Right lobe of liver (tissue), 6 donors: ENCODE data around the gene KICS2. TPM values are rescaled to one million over a fixed set of nuclear protein-coding genes. Genes with fewer than 3 reads are reported as not detected.

ENCODE experiments used
- ATAC-seq, 4 donors: fragments of 200-7000 bp; cut with Tn5 transposase; one replicate each; pipeline ENCODE4 v1.9.1; 2020; ENCODE audit warnings: mild to moderate bottlenecking in 4 of 4, moderate library complexity in 4 of 4
- DNase-seq, 3 donors: peaks; one replicate each; pipeline ENCODE4 v3.0.0-alpha.2; 2020
- H3K27ac ChIP-seq, 3 donors: fragments of 200-600 bp; one replicate each; pipeline ENCODE4 v1.8.0; 2022
- H3K27me3 ChIP-seq, 2 donors: fragments of 200-600 bp; one replicate each; pipeline ENCODE4 v1.8.0; 2022
- H3K36me3 ChIP-seq, 4 donors: fragments of 200-600 bp; sonication (generic) in 1 of 4; one replicate each; pipeline versions ENCODE4 v1.5.1 to v1.8.0; 2017 to 2022; ENCODE audit warnings: control low read depth in 1 of 4
- H3K4me1 ChIP-seq, 4 donors: fragments of 200-600 bp; sonication (generic) in 1 of 4; one replicate each; pipeline versions ENCODE4 v1.5.1 to v1.8.0; 2017 to 2022; ENCODE audit warnings: control low read depth in 1 of 4
- H3K4me3 ChIP-seq, 3 donors: fragments of 200-600 bp; one replicate each; pipeline ENCODE4 v1.8.0; 2022
- H3K9me3 ChIP-seq, 4 donors: fragments of 200-600 bp; sonication (generic) in 1 of 4; one replicate each; pipeline versions ENCODE4 v1.5.1 to v1.8.0; 2017 to 2022; ENCODE audit warnings: control low read depth in 1 of 4
- POLR2A ChIP-seq: fragments of 450-650 bp; IDR thresholded peaks from one replicate; pipeline ENCODE4 v1.6.1; 2017; ENCODE audit warnings: antibody characterized with exemption, mild to moderate bottlenecking
- WGBS: methylation state at CpG from one replicate; pipeline ENCODE4 v1.1.6; 2018; ENCODE audit warnings: low coverage, low lambda C conversion rate; ENCODE audit not compliant: insufficient coverage; ENCODE audit errors: missing lambda C conversion rate; 5-methylcytosine and 5-hydroxymethylcytosine counted together
- intact Hi-C, 2 donors: fragments of 100-400 bp; cut with DNase I; formaldehyde crosslinking; loops; one replicate each; pipeline versions ENCODE4 v1.11.2 to v1.14.1; 2022
- small RNA-seq, 2 experiments: library from RNA; depleted of rRNA; stranded (forward); fragments of <200 nt; gene quantifications; one replicate each; pipeline ENCODE3, GENCODE V24; 2016
- total RNA-seq, 6 experiments: library from RNA; depleted of rRNA in 2 of 6; stranded (reverse); fragments of >200 nt in 2 of 6; fragmentation: NEBNext Ultra II Directional in 3 of 6; extraction: Animal tissue kit (Norgen Biotek cat#: 25700) in 3 of 6; gene quantifications; one replicate each; pipeline versions ENCODE4 v1.1.0 to v1.2.4, GENCODE V29; 2016 to 2023
- TF ChIP-seq, protein P1 (sequence below), 4 donors: fragments of 200-600 bp in 3 of 4; fragments of 450-650 bp in 1 of 4; IDR thresholded peaks; one replicate each; pipeline versions ENCODE4 v1.5.1 to v1.8.0; 2016 to 2022; ENCODE audit warnings: antibody characterized with exemption in 4 of 4, mild to moderate bottlenecking in 2 of 4
- donor health status: DM: no; HTN: yes; CAD: no.
- donor health status: DM: no; HTN: no; CAD: no.
- donor health status: DM: no; HTN: no; CAD: no.
- donor health status: DM: no; HTN: yes; CAD: no.
- donor health status: DM: no; HTN: yes; CAD: no.

KICS2 gene
- total RNA-seq, 6 experiments from 2014 or later, result 4.4 to 11.0 (median 7.6) TPM

DNA sequence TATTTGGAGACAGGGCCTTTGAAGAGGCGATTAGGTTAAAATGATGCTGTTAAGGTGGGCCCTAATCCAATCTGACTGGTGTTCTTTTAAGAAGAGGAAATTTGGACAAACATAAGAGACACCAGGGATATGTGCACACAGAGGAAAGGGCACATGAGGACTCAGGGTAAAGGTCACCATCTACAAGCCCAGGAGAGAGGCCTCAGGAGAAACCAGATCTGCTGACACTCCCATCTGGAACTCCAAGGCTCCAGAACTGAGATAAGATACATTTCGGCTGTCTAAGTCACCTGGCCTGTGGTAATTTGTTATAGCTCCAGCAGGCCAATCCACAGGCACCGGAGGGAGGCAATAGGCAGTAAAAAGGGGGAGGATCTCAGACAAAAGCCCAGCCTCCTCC lies 48.6 kb downstream of the KICS2 start:
- intact Hi-C loops, result no loop called here
- no peaks in the 10 kb centered on the region for H3K27me3 ChIP-seq
- no peaks in the 10 kb centered on the region for H3K4me1 ChIP-seq
- WGBS, result 50% methylated on average over 1 of the region's 3 CpGs
- no peaks in the 10 kb centered on the region for H3K36me3 ChIP-seq
- H3K9me3 ChIP-seq, result no peaks in the 10 kb centered on the region
- no peak for DNase-seq
- ATAC-seq, result peak in 2 of 4 donors; percentile 27 to 30
- no peak overlapping the region for H3K27ac ChIP-seq
- no peak overlapping the region for H3K4me3 ChIP-seq
- TF ChIP-seq POLR2A, result no peak
- TF ChIP-seq, protein P1, sequence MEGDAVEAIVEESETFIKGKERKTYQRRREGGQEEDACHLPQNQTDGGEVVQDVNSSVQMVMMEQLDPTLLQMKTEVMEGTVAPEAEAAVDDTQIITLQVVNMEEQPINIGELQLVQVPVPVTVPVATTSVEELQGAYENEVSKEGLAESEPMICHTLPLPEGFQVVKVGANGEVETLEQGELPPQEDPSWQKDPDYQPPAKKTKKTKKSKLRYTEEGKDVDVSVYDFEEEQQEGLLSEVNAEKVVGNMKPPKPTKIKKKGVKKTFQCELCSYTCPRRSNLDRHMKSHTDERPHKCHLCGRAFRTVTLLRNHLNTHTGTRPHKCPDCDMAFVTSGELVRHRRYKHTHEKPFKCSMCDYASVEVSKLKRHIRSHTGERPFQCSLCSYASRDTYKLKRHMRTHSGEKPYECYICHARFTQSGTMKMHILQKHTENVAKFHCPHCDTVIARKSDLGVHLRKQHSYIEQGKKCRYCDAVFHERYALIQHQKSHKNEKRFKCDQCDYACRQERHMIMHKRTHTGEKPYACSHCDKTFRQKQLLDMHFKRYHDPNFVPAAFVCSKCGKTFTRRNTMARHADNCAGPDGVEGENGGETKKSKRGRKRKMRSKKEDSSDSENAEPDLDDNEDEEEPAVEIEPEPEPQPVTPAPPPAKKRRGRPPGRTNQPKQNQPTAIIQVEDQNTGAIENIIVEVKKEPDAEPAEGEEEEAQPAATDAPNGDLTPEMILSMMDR (IDR thresholded peaks at IDR 0.05), result no peak

Small RNA genes within 50 kb of the gene (small RNA-seq; reads per million reads assigned to genes)
- gene RNU5A-7P (0 reads per million in 2 experiments), gene RNU6-1009P (0 reads per million in 2 experiments)

Other genes starting within 250 kb of the KICS2 start
- gene C12orf56, start 168.5 kb upstream of the KICS2 start, total RNA-seq, result not detected
- gene XPOT, start 182.1 kb upstream of the KICS2 start, total RNA-seq, result 10 to 100 TPM; 27.3 to 43.9 (median 34.0) TPM
- gene TBK1, start 229.8 kb upstream of the KICS2 start, total RNA-seq, result 10 to 100 TPM in 5 of 6 experiments, 1 to 10 TPM in 1; 9.0 to 21.8 (median 14.0) TPM